Duodenal mucosa (tissue), 2 donors: Measurements from ENCODE around the gene FILIP1L.
A peak's percentile ranks its signal among the peaks of the same experiment; 100 is the strongest.

Experiments
- H3K27ac ChIP-seq: one replicate; pipeline ENCODE4 v1.7.0; 2013; ENCODE audit warnings: low read depth, low read length
- H3K27me3 ChIP-seq, 2 donors: one replicate each; pipeline ENCODE4 v1.7.0; 2013; ENCODE audit warnings: low read length in 2 of 2, control low read depth in 1 of 2; ENCODE audit not compliant: insufficient read depth in 2 of 2, control insufficient read depth in 1 of 2
- H3K36me3 ChIP-seq, 2 donors: one replicate each; pipeline ENCODE4 v1.7.0; 2013; ENCODE audit warnings: low read length in 2 of 2, control low read depth in 1 of 2; ENCODE audit not compliant: insufficient read depth in 2 of 2, control insufficient read depth in 1 of 2
- H3K4me1 ChIP-seq, 2 donors: one replicate each; pipeline ENCODE4 v1.7.0; 2013; ENCODE audit warnings: low read length in 2 of 2, control low read depth in 1 of 2; ENCODE audit not compliant: insufficient read depth in 2 of 2, control insufficient read depth in 1 of 2
- H3K4me3 ChIP-seq, 2 donors: one replicate each; pipeline ENCODE4 v1.7.0; 2013; ENCODE audit warnings: low read length in 2 of 2, low read depth in 1 of 2
- H3K9ac ChIP-seq, 2 donors: one replicate each; pipeline ENCODE4 v1.7.0; 2013; ENCODE audit warnings: low read length in 2 of 2, low read depth in 1 of 2
- H3K9me3 ChIP-seq, 2 donors: one replicate each; pipeline ENCODE4 v1.7.0; 2013; ENCODE audit warnings: low read length in 2 of 2, control low read depth in 1 of 2; ENCODE audit not compliant: control insufficient read depth in 1 of 2

Gene FILIP1L

GRCh38 chr3:99864289-99864688 is 250.0 kb downstream of the FILIP1L start:
- Histone ChIP-seq H3K9me3 (no peaks in the 10 kb centered on the region), H3K27me3 (no peaks in the 10 kb centered on the region), H3K27ac (no peak overlapping the region), H3K36me3 (peaks cover 14 to 18% of the 10 kb centered on the region in 2 donors), H3K9ac (no peak overlapping the region), H3K4me3 (no peak overlapping the region), H3K4me1 (peaks cover 29 to 40% of the 10 kb centered on the region in 2 donors)

- H3K36me3 ChIP-seq = peaks cover 14 to 22% of the 10 kb centered on the region in 2 donors
- peaks cover 29 to 35% of the 10 kb centered on the region in 2 donors for H3K4me1 ChIP-seq
- no peaks in the 10 kb centered on the region for H3K27me3 ChIP-seq
- H3K4me3 ChIP-seq = no peak overlapping the region
- H3K27ac ChIP-seq = no peak overlapping the region
- no peaks in the 10 kb centered on the region for H3K9me3 ChIP-seq
- no peak overlapping the region for H3K9ac ChIP-seq
These were observed 250.7 kb downstream of the FILIP1L start for GRCh38 chr3:99863588-99863987.

GRCh38 chr3:99863002-99863401 is 251.3 kb downstream of the FILIP1L start:
- Histone ChIP-seq H3K4me1 (peaks cover 24 to 29% of the 10 kb centered on the region in 2 donors), H3K9ac (no peak overlapping the region), H3K27me3 (no peaks in the 10 kb centered on the region), H3K36me3 (peaks cover 14 to 22% of the 10 kb centered on the region in 2 donors), H3K4me3 (no peak overlapping the region), H3K27ac (no peak overlapping the region), H3K9me3 (no peaks in the 10 kb centered on the region)

- Histone ChIP-seq H3K9me3 (no peaks in the 10 kb centered on the region), H3K4me1 (peaks cover 18 to 23% of the 10 kb centered on the region in 2 donors), H3K27me3 (no peaks in the 10 kb centered on the region), H3K27ac (no peak overlapping the region), H3K9ac (no peak overlapping the region), H3K36me3 (peaks cover 14 to 25% of the 10 kb centered on the region in 2 donors), H3K4me3 (no peak overlapping the region)
These were observed 252.1 kb downstream of the FILIP1L start for GRCh38 chr3:99862208-99862607.

- Histone ChIP-seq H3K9me3 (no peaks in the 10 kb centered on the region), H3K27me3 (no peaks in the 10 kb centered on the region), H3K36me3 (peaks cover 14 to 28% of the 10 kb centered on the region in 2 donors), H3K4me3 (no peak overlapping the region), H3K27ac (peak overlapping the region; percentile 21), H3K4me1 (peaks cover 10 to 16% of the 10 kb centered on the region in 2 donors), H3K9ac (no peak overlapping the region)
These were observed 253.1 kb downstream of the FILIP1L start for GRCh38 chr3:99861216-99861615.

GRCh38 chr3:99859825-99860224 is 254.5 kb downstream of the FILIP1L start:
- H3K27ac ChIP-seq = peak overlapping the region; percentile 24
- H3K9ac ChIP-seq = no peak overlapping the region
- no peaks in the 10 kb centered on the region for H3K9me3 ChIP-seq
- H3K4me1 ChIP-seq = peaks cover 10 to 21% of the 10 kb centered on the region in 2 donors
- no peaks in the 10 kb centered on the region for H3K27me3 ChIP-seq
- no peak overlapping the region for H3K4me3 ChIP-seq
- peaks cover 14 to 28% of the 10 kb centered on the region in 2 donors for H3K36me3 ChIP-seq

- peaks cover 10 to 22% of the 10 kb centered on the region in 2 donors for H3K4me1 ChIP-seq
- no peaks in the 10 kb centered on the region for H3K27me3 ChIP-seq
- no peak overlapping the region for H3K9ac ChIP-seq
- H3K27ac ChIP-seq = no peak overlapping the region
- no peaks in the 10 kb centered on the region for H3K9me3 ChIP-seq
- no peak overlapping the region for H3K4me3 ChIP-seq
- peaks cover 14 to 30% of the 10 kb centered on the region in 2 donors for H3K36me3 ChIP-seq
These were observed 255.8 kb downstream of the FILIP1L start for GRCh38 chr3:99858469-99858868.

GRCh38 chr3:99857278-99857677 is 257.0 kb downstream of the FILIP1L start:
- Histone ChIP-seq H3K9me3 (no peaks in the 10 kb centered on the region), H3K27ac (no peak overlapping the region), H3K9ac (no peak overlapping the region), H3K4me1 (peaks cover 10 to 22% of the 10 kb centered on the region in 2 donors), H3K27me3 (no peaks in the 10 kb centered on the region), H3K36me3 (peaks cover 8 to 23% of the 10 kb centered on the region in 2 donors), H3K4me3 (no peak overlapping the region)

GRCh38 chr3:99856437-99857220 is 257.7 kb downstream of the FILIP1L start:
- H3K9me3 ChIP-seq = no peaks in the 10 kb centered on the region
- H3K36me3 ChIP-seq = peaks cover 6 to 18% of the 10 kb centered on the region in 2 donors
- peaks cover 10 to 22% of the 10 kb centered on the region in 2 donors for H3K4me1 ChIP-seq
- H3K4me3 ChIP-seq = no peak overlapping the region
- no peak overlapping the region for H3K9ac ChIP-seq
- H3K27ac ChIP-seq = no peak overlapping the region
- H3K27me3 ChIP-seq = no peaks in the 10 kb centered on the region

- H3K9me3 ChIP-seq = no peaks in the 10 kb centered on the region
- no peak overlapping the region for H3K27ac ChIP-seq
- no peak overlapping the region for H3K4me3 ChIP-seq
- H3K27me3 ChIP-seq = no peaks in the 10 kb centered on the region
- peaks cover 7 to 22% of the 10 kb centered on the region in 2 donors for H3K4me1 ChIP-seq
- no peak overlapping the region for H3K9ac ChIP-seq
- H3K36me3 ChIP-seq = peaks cover 0 to 15% of the 10 kb centered on the region in 2 donors
These were observed 258.4 kb downstream of the FILIP1L start for GRCh38 chr3:99855900-99856299.
